ENCODE measurements around the gene NEUROG1.

Gene NEUROG1

DNA sequence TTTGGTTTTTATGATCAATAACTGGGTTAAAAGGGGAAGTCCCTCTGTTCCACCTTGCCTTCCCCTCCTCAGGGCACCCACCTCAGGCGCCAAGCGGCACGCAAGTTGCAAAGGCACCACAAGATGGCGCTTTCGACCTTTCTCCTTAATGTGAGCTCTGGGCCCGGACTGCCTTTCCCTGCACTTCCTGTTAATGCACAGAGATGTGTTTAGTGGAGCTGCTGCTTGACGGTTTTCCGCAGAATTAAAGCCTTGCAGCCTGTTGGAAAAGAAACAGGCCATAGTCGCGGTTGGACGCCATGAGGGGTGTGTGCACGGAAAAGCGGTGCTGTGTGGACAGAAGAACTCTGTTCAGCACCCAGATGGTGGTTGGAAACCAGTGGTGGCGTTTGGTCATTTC lies 25.1 kb upstream of the NEUROG1 start:
- TF ChIP-seq ELF4 (IDR thresholded peaks at IDR 0.05): peak; percentile 52; the same call in 1 of the 2 replicates
- no peak for TF ChIP-seq SP1 (IDR thresholded peaks at IDR 0.05)
- peak; percentile 82 for DNase-seq (ENCODE audit: extremely low spot score)
- CTCF ChIA-PET: interaction anchor here (0.6 to 3.4 kb wide), 23 partner anchors 9 to 331 kb away, joined by 3 to 26 read pairs (median 6); partner anchors contain the start of gene SLC25A48
- POLR2A ChIA-PET: interaction anchor here (1.9 kb wide), 1 partner anchor 98 kb away, joined by 4 read pairs; no protein-coding TSS in a partner anchor

DNA sequence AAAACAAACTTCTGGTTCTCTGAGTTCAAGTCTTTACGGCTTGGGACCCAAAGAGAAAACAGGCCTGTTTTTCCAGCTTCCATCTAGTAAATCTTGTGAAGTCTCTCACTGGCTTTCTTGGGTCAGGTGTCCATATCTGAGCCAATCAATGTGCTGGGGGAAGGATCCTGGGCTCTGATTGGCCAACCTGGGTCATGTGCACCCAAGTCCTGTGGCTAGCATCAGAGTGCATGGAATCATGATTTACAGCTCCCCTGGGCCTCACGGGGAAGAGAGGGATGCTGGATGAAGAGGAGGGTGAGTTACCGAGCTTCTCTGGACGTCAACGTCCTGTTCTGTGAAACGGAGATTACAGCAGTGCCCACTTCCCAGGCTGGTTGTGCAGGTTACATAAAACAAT lies 23.6 kb upstream of the NEUROG1 start:
- ChIA-PET CTCF (interaction anchor here (1.0 to 3.4 kb wide), 3 partner anchors 93 to 271 kb away, joined by 4 to 19 read pairs (median 6); no protein-coding TSS in a partner anchor), POLR2A (no interaction called here)
- TF ChIP-seq, protein P1, sequence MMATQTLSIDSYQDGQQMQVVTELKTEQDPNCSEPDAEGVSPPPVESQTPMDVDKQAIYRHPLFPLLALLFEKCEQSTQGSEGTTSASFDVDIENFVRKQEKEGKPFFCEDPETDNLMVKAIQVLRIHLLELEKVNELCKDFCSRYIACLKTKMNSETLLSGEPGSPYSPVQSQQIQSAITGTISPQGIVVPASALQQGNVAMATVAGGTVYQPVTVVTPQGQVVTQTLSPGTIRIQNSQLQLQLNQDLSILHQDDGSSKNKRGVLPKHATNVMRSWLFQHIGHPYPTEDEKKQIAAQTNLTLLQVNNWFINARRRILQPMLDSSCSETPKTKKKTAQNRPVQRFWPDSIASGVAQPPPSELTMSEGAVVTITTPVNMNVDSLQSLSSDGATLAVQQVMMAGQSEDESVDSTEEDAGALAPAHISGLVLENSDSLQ (IDR thresholded peaks at IDR 0.05): 0 out of 2 replicates have a peak, but pooled peaks have one; percentile 20
- TF ChIP-seq L3MBTL2 (conservative IDR thresholded peaks at IDR 0.05) (peak; percentile 45; the same call in 1 of the 2 replicates), TARDBP (IDR thresholded peaks at IDR 0.05) (no peak)
- peak; percentile 35 for DNase-seq (ENCODE audit: extremely low spot score)

DNA sequence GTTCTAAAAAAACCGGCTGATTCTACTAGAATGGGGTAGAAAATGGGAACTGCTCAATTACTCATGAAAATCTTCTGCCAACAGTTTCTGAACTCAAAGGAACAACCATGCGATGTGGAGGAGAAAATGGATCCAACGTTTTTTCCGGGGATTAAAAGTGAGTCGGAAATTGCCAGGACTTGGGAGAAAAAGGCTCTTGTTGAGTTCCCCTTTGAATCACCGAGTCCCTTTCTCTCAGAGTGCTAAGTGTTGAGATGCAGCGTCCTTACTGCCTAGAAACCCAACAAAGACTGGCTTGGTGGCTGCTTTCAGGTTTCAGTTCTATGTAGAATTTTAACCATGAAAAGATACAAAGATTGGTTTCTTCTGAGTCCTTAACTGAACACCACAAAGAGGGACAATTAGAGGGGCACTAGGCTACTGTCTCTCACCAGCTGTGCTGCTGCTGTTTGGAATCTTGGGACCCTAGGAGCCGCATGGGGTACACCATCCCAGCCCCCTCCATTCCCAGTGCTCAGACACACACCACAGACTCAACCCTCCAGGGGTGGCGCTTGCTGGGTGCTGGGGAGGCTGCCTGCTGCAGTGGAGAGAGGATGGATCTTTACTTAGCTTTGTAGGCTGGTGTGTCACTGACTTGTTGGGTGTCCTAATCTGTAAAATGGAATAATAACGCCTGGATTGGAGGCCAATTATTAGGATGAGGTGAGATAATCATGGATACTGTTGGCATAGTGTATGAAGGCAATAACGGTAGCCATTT lies 21.5 kb upstream of the NEUROG1 start:
- no peak for DNase-seq (ENCODE audit: extremely low spot score)
- no peak for TF ChIP-seq ELF4 (IDR thresholded peaks at IDR 0.05)
- no peak for TF ChIP-seq NFRKB (IDR thresholded peaks at IDR 0.05)
- no peak for TF ChIP-seq FOXK2 (IDR thresholded peaks at IDR 0.05)
- TF ChIP-seq TARDBP (IDR thresholded peaks at IDR 0.05): no peak
- TF ChIP-seq CTBP1 (IDR thresholded peaks at IDR 0.05; ENCODE audit: borderline replicate concordance): no peak
- TF ChIP-seq FOXM1 (IDR thresholded peaks at IDR 0.05; ENCODE audit: borderline replicate concordance): no peak
- no peak for TF ChIP-seq FOXA1 (IDR thresholded peaks at IDR 0.05)
- POLR2A ChIA-PET: no interaction called here
- CTCF ChIA-PET: interaction anchor here (10.6 to 11.4 kb wide), 2 partner anchors 8 to 95 kb away, joined by 124 to 450 read pairs; no protein-coding TSS in a partner anchor

DNA sequence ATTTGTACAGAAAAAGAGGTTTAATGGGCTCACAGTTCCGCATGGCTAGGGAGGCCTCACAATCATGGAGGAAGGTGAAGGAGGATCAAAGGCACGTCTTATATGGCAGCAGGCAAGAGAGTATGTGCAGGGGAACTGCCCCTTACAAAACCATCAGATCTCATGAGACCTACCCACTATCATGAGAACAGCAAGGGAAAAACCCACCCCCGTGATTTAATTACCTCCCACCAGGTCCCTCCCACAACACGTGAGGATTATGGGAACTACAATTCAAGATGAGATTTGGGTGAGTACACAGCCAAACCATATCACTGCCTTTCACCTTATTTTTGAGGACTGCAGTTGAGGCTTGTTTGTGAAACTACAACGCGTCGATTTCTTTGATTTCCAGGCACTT lies 20.9 kb upstream of the NEUROG1 start:
- TF ChIP-seq ARNT (IDR thresholded peaks at IDR 0.05) (no peak), SP1 (IDR thresholded peaks at IDR 0.05) (no peak), FOXA1 (IDR thresholded peaks at IDR 0.05) (no peak), TARDBP (IDR thresholded peaks at IDR 0.05) (no peak), NFRKB (IDR thresholded peaks at IDR 0.05) (no peak), L3MBTL2 (conservative IDR thresholded peaks at IDR 0.05) (no peak), FOXK2 (IDR thresholded peaks at IDR 0.05) (no peak)
- TF ChIP-seq, protein P1 (IDR thresholded peaks at IDR 0.05): no peak
- ChIA-PET CTCF (interaction anchor here (1.3 to 11.4 kb wide), 4 partner anchors 9 to 172 kb away, joined by 3 to 450 read pairs (median 64); no protein-coding TSS in a partner anchor), POLR2A (no interaction called here)
- no peak for DNase-seq (ENCODE audit: extremely low spot score)

DNA sequence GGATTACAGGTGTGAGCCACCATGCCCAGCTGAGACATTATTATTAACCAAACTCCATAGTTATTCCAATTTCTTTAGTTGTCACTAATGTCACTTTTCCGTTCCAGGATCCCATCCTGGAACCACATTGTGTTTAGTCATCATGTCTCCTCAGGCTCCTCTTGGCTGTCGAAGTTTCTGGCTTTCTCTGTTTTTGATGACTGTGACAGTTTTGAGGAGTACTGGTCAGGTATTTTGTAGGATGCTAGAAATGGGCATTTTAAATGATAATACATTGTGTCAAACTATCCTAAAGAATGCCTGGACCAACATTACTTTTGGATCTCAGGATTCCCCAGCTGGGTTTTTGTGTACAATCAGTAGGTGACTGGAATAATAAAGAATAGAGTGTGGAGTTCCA lies 19.8 kb upstream of the NEUROG1 start:
- CTCF ChIA-PET: interaction anchor here (1.3 to 11.4 kb wide), 4 partner anchors 10 to 173 kb away, joined by 3 to 450 read pairs (median 64); no protein-coding TSS in a partner anchor
- POLR2A ChIA-PET: no interaction called here
- TF ChIP-seq HDGF (IDR thresholded peaks at IDR 0.05; ENCODE audit: borderline replicate concordance): no peak
- no peak for TF ChIP-seq SP1 (IDR thresholded peaks at IDR 0.05)
- DNase-seq (ENCODE audit: extremely low spot score): no peak

DNA sequence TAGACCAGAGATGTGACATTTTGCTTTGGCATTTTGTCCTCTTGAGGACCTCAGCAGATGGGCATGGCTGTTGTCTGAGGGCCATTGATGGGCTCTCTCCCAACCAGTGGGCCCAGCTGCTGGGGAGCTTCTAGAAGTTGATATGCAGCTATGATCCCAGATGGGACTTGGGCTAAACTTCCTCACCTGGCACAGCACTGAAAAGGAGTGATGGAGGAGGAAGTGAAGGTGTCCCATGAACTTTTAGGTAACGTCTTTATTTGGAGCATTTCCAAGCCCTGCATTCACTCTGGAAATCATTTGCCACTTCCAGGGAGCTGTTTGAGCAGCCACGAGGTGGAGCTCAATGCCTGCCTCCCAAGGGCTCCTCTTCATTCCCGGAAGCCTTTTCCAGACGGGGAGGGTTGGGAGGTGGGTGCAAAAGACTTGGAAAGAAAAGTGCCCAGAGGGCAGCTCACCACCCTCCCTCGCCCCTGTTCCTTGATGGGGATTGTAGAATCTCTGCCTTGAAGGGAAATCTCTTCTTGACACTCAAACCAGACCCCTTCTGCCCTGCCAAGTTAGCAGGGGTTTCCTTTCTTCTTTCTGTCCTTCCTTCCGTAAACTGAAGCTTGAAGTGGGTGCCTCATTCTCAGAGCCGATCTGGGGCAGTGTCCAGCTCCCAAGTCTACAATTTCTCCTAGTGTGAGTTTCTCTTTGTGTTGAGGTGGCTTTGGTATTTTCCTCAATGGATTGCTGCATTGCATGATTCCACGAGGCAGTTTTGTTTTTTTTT lies 18.1 kb upstream of the NEUROG1 start:
- TF ChIP-seq SUZ12 (IDR thresholded peaks at IDR 0.05): no peak
- TF ChIP-seq ARNT (IDR thresholded peaks at IDR 0.05): no peak
- no peak for TF ChIP-seq CTBP1 (IDR thresholded peaks at IDR 0.05; ENCODE audit: borderline replicate concordance)
- TF ChIP-seq TARDBP (IDR thresholded peaks at IDR 0.05): no peak
- no peak for TF ChIP-seq FOXK2 (IDR thresholded peaks at IDR 0.05)
- no peak for TF ChIP-seq NFRKB (IDR thresholded peaks at IDR 0.05)
- no peak for TF ChIP-seq SP1 (IDR thresholded peaks at IDR 0.05)
- TF ChIP-seq FOXM1 (IDR thresholded peaks at IDR 0.05; ENCODE audit: borderline replicate concordance): no peak
- no peak for TF ChIP-seq BHLHE40 (IDR thresholded peaks at IDR 0.05; ENCODE audit: borderline replicate concordance)
- TF ChIP-seq L3MBTL2 (conservative IDR thresholded peaks at IDR 0.05): no peak
- CTCF ChIA-PET: interaction anchor here (0.6 to 11.4 kb wide), 18 partner anchors 8 to 679 kb away, joined by 3 to 450 read pairs (median 6); partner anchors contain the start of gene CXCL14
- DNase-seq (ENCODE audit: extremely low spot score): peak; percentile 68
- POLR2A ChIA-PET: interaction anchor here (0.8 to 5.3 kb wide), 6 partner anchors 12 to 295 kb away, joined by 3 to 25 read pairs (median 4); no protein-coding TSS in a partner anchor
